ENCODE data around the gene CLCA1.

CLCA1 gene

GRCh38 chr1:86468501-86468977, at the start of gene CLCA1:
Gene CLCA1 (plus strand): TSS chr1:86468927. CDS start chr1:86468972, 45 bp downstream.
- no peak for DNase-seq (ENCODE audit: low spot score)

GRCh38 chr1:86419277-86419903, 49.3 kb upstream of the CLCA1 start:
- peak; percentile 37 for DNase-seq (ENCODE audit: low spot score)

GRCh38 chr1:86421601-86422280, 47.0 kb upstream of the CLCA1 start:
- no peak for DNase-seq (ENCODE audit: low spot score)

GRCh38 chr1:86423473-86423872, 45.3 kb upstream of the CLCA1 start:
- no peak for DNase-seq (ENCODE audit: low spot score)

GRCh38 chr1:86423873-86424272, 44.9 kb upstream of the CLCA1 start, which contains the start of gene CLCA2:
Gene CLCA2 (plus strand): TSS chr1:86424171. CDS start chr1:86424248, 77 bp downstream.
- no peak for DNase-seq (ENCODE audit: low spot score)

- no peak for DNase-seq (ENCODE audit: low spot score)
Measured at GRCh38 chr1:86429122-86429725, 39.5 kb upstream of the CLCA1 start.

- peak; percentile 31 for DNase-seq (ENCODE audit: low spot score)
Measured at GRCh38 chr1:86429835-86430234, 38.9 kb upstream of the CLCA1 start.

- no peak for DNase-seq (ENCODE audit: low spot score)
Measured at GRCh38 chr1:86430376-86430775, 38.4 kb upstream of the CLCA1 start.

- DNase-seq (ENCODE audit: low spot score): no peak
Measured at GRCh38 chr1:86434059-86434458, 34.7 kb upstream of the CLCA1 start.

GRCh38 chr1:86435327-86435726, 33.4 kb upstream of the CLCA1 start:
- DNase-seq (ENCODE audit: low spot score): no peak

GRCh38 chr1:86436041-86436440, 32.7 kb upstream of the CLCA1 start:
- no peak for DNase-seq (ENCODE audit: low spot score)

GRCh38 chr1:86441581-86441980, 27.1 kb upstream of the CLCA1 start:
- no peak for DNase-seq (ENCODE audit: low spot score)

- DNase-seq (ENCODE audit: low spot score): no peak
Measured at GRCh38 chr1:86441997-86442396, 26.7 kb upstream of the CLCA1 start.

- no peak for DNase-seq (ENCODE audit: low spot score)
Measured at GRCh38 chr1:86445919-86446318, 22.8 kb upstream of the CLCA1 start.

- peak; percentile 90 for DNase-seq (ENCODE audit: low spot score)
Measured at GRCh38 chr1:86447198-86447790, 21.4 kb upstream of the CLCA1 start.

- no peak for DNase-seq (ENCODE audit: low spot score)
Measured at GRCh38 chr1:86448670-86449069, 20.1 kb upstream of the CLCA1 start.

- no peak for DNase-seq (ENCODE audit: low spot score)
Measured at GRCh38 chr1:86449103-86449502, 19.6 kb upstream of the CLCA1 start.

- no peak for DNase-seq (ENCODE audit: low spot score)
Measured at GRCh38 chr1:86450847-86451246, 17.9 kb upstream of the CLCA1 start.

GRCh38 chr1:86453664-86454063, 15.1 kb upstream of the CLCA1 start:
- no peak for DNase-seq (ENCODE audit: low spot score)

GRCh38 chr1:86455073-86455472, 13.7 kb upstream of the CLCA1 start:
- DNase-seq (ENCODE audit: low spot score): no peak

- no peak for DNase-seq (ENCODE audit: low spot score)
Measured at GRCh38 chr1:86460998-86461397, 7.7 kb upstream of the CLCA1 start.

- DNase-seq (ENCODE audit: low spot score): no peak
Measured at GRCh38 chr1:86461482-86461881, 7.2 kb upstream of the CLCA1 start.

GRCh38 chr1:86464819-86465218, 3.9 kb upstream of the CLCA1 start:
- no peak for DNase-seq (ENCODE audit: low spot score)
